Astrocyte (in vitro differentiated cells and primary cell): ENCODE data around the gene TBC1D2. TPM values are rescaled to one million over a fixed set of nuclear protein-coding genes. Genes with fewer than 3 reads are reported as not detected.
A peak's percentile ranks its signal among the peaks of the same experiment; 100 is the strongest.

ENCODE experiments used
- DNase-seq: peaks from one replicate; pipeline ENCODE4 v3.0.0-alpha.2; 2010; ENCODE audit warnings: low read depth
- FAIRE-seq: peaks from 2 replicates; lab custom pipeline; 2011; peaks lifted over from hg19 to GRCh38; lab: Jason Lieb, UNC
- H2AFZ ChIP-seq: 2 replicates; pipeline ENCODE4 v1.6.0; 2012; ENCODE audit warnings: low read depth, low read length, inconsistent platforms
- H3K27ac ChIP-seq: 2 replicates; pipeline ENCODE4 v1.5.1; 2011; ENCODE audit warnings: low read depth, low read length, inconsistent platforms
- H3K27me3 ChIP-seq: 2 replicates; pipeline ENCODE4 v1.6.0; 2011; ENCODE audit warnings: low read length, inconsistent platforms; ENCODE audit not compliant: insufficient read depth
- H3K36me3 ChIP-seq: 2 replicates; pipeline ENCODE4 v1.5.1; 2011; ENCODE audit warnings: low read length, inconsistent platforms; ENCODE audit not compliant: insufficient read depth
- H3K4me1 ChIP-seq: 2 replicates; pipeline ENCODE4 v1.5.1; 2011; ENCODE audit warnings: low read length, inconsistent platforms; ENCODE audit not compliant: insufficient read depth
- H3K4me2 ChIP-seq: 2 replicates; pipeline ENCODE4 v1.6.0; 2012; ENCODE audit warnings: low read length, inconsistent platforms
- H3K4me3 ChIP-seq: 2 replicates; pipeline ENCODE4 v1.5.1; 2011; ENCODE audit warnings: low read depth, mild to moderate bottlenecking, low read length, inconsistent platforms; ENCODE audit not compliant: insufficient read depth
- H3K79me2 ChIP-seq: 2 replicates; pipeline ENCODE4 v1.6.0; 2012; ENCODE audit warnings: mild to moderate bottlenecking, low read length, inconsistent platforms; ENCODE audit not compliant: insufficient read depth
- H3K9ac ChIP-seq: 2 replicates; pipeline ENCODE4 v1.6.0; 2012; ENCODE audit warnings: mild to moderate bottlenecking, low read length, inconsistent platforms
- H3K9me3 ChIP-seq: 2 replicates; pipeline ENCODE4 v1.5.1; 2012; ENCODE audit warnings: low read depth, mild to moderate bottlenecking, low read length, inconsistent platforms; ENCODE audit not compliant: insufficient read depth
- H4K20me1 ChIP-seq: 2 replicates; pipeline ENCODE4 v1.6.0; 2012; ENCODE audit warnings: low read length, inconsistent platforms; ENCODE audit not compliant: insufficient read depth
- H3K27ac Mint-ChIP-seq: one replicate; pipeline ENCODE4 v1.8.0; 2021; ENCODE audit warnings: mild to moderate bottlenecking, mixed read lengths; ENCODE audit not compliant: unreplicated experiment
- H3K27me3 Mint-ChIP-seq: one replicate; pipeline ENCODE4 v1.8.0; 2021; ENCODE audit warnings: low read depth, mixed read lengths; ENCODE audit not compliant: unreplicated experiment
- H3K36me3 Mint-ChIP-seq: one replicate; pipeline ENCODE4 v1.8.0; 2021; ENCODE audit warnings: low read depth, mixed read lengths; ENCODE audit not compliant: unreplicated experiment
- H3K4me1 Mint-ChIP-seq: one replicate; pipeline ENCODE4 v1.8.0; 2021; ENCODE audit warnings: low read depth, mixed read lengths; ENCODE audit not compliant: unreplicated experiment
- H3K4me3 Mint-ChIP-seq: one replicate; pipeline ENCODE4 v1.8.0; 2021; ENCODE audit warnings: mild to moderate bottlenecking, moderate library complexity, mixed read lengths; ENCODE audit not compliant: unreplicated experiment
- H3K9me3 Mint-ChIP-seq: one replicate; pipeline ENCODE4 v1.8.0; 2021; ENCODE audit warnings: mild to moderate bottlenecking, mixed read lengths; ENCODE audit not compliant: unreplicated experiment
- CTCF ChIP-seq: IDR thresholded peaks from 2 replicates; pipeline ENCODE4 v1.5.1; 2011; ENCODE audit warnings: low read depth, mild to moderate bottlenecking, inconsistent platforms, low read length, moderate library complexity; ENCODE audit not compliant: insufficient read depth
- EZH2 ChIP-seq: IDR thresholded peaks from 2 replicates; pipeline ENCODE4 v1.6.1; 2012; ENCODE audit warnings: mild to moderate bottlenecking, low read length, inconsistent platforms; ENCODE audit not compliant: insufficient read depth
- total RNA-seq: library from RNA; stranded (reverse); gene quantifications from 2 replicates; pipeline ENCODE4 v1.2.1, GENCODE V29; 2021

Gene TBC1D2
- total RNA-seq, 1 donor from 2014 or later, result 9.6 TPM

GRCh38 chr9:98247831-98248657, 7.4 kb downstream of the TBC1D2 start:
- Mint-ChIP-seq H3K27me3 (no peaks in the 10 kb centered on the region), H3K4me3 (no peak overlapping the region), H3K36me3 (peaks cover 11% of the 10 kb centered on the region), H3K27ac (peak overlapping the region; percentile 80), H3K9me3 (no peaks in the 10 kb centered on the region), H3K4me1 (peaks cover 21% of the 10 kb centered on the region)
- DNase-seq (no peak), FAIRE-seq (no peak)
- Histone ChIP-seq H3K4me3 (no peak overlapping the region), H3K36me3 (peaks cover 3% of the 10 kb centered on the region), H3K27ac (peak overlapping the region; percentile 85), H3K9ac (peak overlapping the region; percentile 72), H2AFZ (peak overlapping the region; percentile 42), H3K27me3 (no peaks in the 10 kb centered on the region), H3K9me3 (no peaks in the 10 kb centered on the region), H4K20me1 (no peaks in the 10 kb centered on the region), H3K4me2 (peak overlapping the region; percentile 17), H3K79me2 (peaks cover 41% of the 10 kb centered on the region), H3K4me1 (peaks cover 46% of the 10 kb centered on the region)
- TF ChIP-seq CTCF (no peak), EZH2 (no peak)

- H3K79me2 ChIP-seq, result peaks cover 6% of the 10 kb centered on the region
- TF ChIP-seq EZH2 (no peak), CTCF (no peak)
- no peaks in the 10 kb centered on the region for H3K9me3 ChIP-seq
- H2AFZ ChIP-seq, result no peak overlapping the region
- H3K4me1 Mint-ChIP-seq, result no peaks in the 10 kb centered on the region
- no peaks in the 10 kb centered on the region for H3K9me3 Mint-ChIP-seq
- H3K27ac ChIP-seq, result no peak overlapping the region
- H3K4me1 ChIP-seq, result peaks cover 4% of the 10 kb centered on the region
- H3K4me3 Mint-ChIP-seq, result no peak overlapping the region
- H3K36me3 Mint-ChIP-seq, result peaks cover 11% of the 10 kb centered on the region
- H3K9ac ChIP-seq, result no peak overlapping the region
- no peaks in the 10 kb centered on the region for H3K27me3 ChIP-seq
- no peak overlapping the region for H3K4me3 ChIP-seq
- H4K20me1 ChIP-seq, result no peaks in the 10 kb centered on the region
- no peak for DNase-seq
- peaks cover 9% of the 10 kb centered on the region for H3K36me3 ChIP-seq
- no peaks in the 10 kb centered on the region for H3K27me3 Mint-ChIP-seq
- no peak overlapping the region for H3K27ac Mint-ChIP-seq
- no peak overlapping the region for H3K4me2 ChIP-seq
- no peak for FAIRE-seq
These were observed 13.0 kb downstream of the TBC1D2 start for GRCh38 chr9:98242426-98242825.
